NCI-H2227 treated with DMSO at 0.1 percent for 48 hours (cell line): ENCODE data around the gene PCID2.
"Not testable (repeated sequence)": the region's sequence is repeated elsewhere in the genome, so short reads cannot be mapped to it uniquely, and the experiment has no call there.

Experiments
- DNase-seq: peaks from one replicate; lab custom pipeline; 2025; lab: John Stamatoyannopoulos, UW

Gene PCID2

GRCh38 chr13:113208421-113209335, at the start of gene PCID2:
Gene PCID2, minus strand, starts transcription at chr13:113208669. Its CDS starts 35 bp downstream, at chr13:113208634.
- peak; percentile 78 for DNase-seq

DNA sequence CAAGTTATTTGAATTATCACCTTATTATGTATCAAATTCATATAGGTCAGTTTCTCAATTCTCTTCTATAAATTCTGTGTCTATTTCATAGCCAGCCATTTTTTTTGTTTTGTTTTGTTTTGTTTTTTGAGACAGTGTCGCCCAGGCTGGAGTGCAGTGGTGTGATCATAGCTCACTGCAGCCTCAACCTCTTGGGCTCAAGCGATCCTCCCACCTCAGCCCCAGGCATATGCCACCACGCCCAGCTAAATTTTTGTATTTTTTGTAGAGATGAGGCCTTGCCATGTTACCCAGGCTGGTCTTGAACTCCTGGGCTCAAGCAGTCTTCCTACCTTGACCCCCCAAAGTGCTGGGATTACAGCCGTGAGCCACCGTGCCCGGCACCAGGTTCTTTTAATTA, 49.4 kb upstream of the PCID2 start:
- not testable (repeated sequence) for DNase-seq

DNA sequence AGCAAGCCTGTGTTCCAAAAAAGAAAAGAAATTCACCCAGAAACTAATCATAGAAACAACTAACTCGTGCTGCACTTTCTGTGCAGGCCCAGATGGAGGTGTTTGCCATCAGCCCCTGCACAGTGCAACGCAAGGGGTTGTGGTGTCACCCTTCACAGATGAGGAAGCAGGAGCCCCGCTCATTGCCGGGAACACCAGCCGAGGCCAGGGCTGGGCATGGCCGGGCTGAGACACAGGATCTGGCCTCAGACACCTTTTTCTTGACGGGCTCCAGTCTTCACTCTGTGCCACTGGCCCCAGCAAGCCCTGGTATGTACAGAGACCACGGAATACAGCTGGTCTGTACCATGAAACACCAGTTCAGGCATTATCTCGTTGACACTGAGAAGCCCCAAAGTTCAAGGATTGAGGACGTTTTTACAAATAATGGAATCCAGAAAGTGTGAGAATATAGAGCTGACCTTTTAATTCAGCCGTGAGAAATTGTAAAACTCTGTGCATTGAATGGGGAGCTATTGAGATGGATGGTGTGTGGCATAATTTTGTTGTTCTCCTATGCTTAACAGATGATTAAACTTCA, 44.1 kb upstream of the PCID2 start:
- no peak for DNase-seq

- DNase-seq = no peak
These were observed 37.7 kb upstream of the PCID2 start for GRCh38 chr13:113245849-113246796.

DNA sequence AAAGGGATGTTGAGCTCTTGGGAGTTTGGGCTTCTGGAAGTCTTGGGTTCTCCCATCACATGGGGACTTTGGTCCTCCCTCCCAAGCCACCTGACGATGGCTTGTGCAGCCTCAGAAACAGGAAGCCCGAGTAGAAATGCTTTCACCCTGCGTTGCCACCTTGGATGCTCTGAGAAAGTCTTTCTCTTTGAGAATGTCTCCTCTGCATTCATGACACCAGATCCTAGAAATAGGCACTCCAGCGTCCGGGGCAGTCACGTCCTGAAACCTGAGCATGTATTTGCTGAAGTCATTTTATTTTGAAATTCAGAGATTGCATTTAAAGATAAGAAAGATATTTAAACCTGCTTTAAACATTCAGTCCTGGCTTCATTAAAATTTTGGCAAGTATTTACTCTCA, 35.4 kb upstream of the PCID2 start:
- DNase-seq = no peak

GRCh38 chr13:113241623-113242022, 33.2 kb upstream of the PCID2 start:
- DNase-seq = not testable (repeated sequence)

DNA sequence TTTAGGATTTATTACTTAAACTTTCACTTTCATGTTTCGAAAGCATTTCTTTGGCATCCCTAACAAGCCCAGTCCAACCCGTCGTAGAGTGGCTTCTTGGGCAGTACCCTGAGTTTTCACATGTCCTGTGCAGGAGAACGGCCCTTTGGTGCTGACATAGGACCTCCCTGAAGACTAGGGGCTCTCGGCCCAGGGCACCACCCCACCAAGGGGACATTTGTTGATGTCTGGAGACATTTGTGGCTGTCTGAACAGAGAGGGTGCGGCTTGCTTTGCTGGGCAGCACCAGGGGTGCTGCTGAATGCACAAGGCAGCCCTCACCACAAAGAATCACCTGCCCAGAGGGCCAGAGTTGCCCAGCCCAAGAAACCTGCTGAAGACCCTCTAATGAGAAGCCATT, 31.5 kb upstream of the PCID2 start:
- DNase-seq = no peak

- no peak for DNase-seq
These were observed 30.9 kb upstream of the PCID2 start for GRCh38 chr13:113239357-113239756.

GRCh38 chr13:113238536-113238935, 30.1 kb upstream of the PCID2 start:
- no peak for DNase-seq

GRCh38 chr13:113233101-113233500, 24.6 kb upstream of the PCID2 start:
- no peak for DNase-seq

DNA sequence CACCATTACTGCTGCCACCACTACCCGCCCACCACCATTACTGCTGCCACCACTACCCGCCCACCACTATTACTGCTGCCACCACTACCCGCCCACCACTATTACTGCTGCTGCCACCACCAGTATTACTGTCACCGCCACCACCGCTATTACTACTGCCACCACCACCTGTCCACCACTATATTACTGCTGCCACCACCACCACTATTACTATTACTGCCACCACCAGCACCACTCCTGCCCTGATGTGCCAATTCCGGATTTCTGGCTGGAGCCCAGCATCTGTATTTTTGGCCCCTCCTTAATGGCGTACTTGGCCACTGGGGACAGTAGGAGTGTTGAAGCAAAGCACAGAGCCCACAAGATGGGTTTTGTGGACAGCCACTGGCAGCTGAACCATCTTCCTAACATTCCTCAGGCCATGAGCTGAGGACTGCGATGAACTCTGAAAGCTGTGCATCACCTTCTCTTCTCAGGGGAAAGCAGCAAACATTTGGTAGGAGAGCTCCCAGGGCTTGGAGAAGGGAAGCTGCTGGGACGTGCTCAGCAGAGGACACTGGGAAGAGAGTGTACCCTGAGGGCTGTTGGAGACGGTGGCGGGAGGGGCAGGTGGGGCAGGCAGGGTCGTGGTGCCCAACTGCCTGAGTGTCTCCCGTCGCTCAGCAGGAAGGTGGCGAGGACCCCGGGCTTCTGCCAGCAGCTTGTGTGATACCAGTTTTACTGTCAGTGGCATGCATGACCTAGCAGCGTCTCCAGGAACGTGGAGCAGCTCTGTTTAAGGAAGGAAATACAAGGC, 23.9 kb upstream of the PCID2 start:
- no peak for DNase-seq

GRCh38 chr13:113231306-113232207, 23.1 kb upstream of the PCID2 start:
- no peak for DNase-seq

DNA sequence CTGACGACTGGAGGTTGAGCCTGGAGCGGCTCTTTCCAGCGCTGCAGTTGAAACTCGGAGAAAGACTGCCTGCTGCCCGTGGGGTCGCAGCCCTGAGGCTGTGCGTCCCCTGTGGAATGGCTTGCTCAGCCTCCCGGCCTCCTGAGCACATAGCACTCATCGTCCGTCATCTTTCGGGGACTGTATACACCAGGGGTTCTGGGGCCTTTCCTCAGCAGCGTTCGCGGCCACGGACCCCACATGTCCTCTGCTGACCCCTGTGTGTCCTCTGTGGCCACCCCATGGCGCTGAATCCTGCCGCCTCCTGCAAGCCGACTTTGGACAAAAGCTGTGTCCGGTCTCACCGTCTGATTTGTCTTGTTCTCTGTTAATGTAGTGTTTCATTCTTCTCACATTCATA, 21.3 kb upstream of the PCID2 start:
- no peak for DNase-seq

DNA sequence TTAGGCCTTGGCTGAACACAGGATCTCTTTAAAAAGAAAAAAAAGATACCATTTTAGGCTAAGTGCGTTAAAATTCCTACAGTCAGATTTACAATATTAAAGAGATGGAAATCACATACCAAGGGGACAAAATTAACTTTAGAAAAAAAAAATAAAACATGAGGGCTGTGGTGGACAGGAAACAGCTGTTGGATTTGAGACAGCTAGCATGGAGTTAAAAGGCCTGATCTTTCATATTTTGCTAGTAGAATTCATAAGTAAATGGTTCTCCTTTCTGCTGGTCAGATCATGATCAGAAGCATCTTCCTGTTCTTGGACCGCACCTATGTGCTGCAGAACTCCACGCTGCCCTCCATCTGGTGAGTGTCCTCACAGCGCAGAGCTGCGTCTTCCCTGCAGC, 20.7 kb upstream of the PCID2 start:
- DNase-seq = no peak

- no peak for DNase-seq
These were observed 18.5 kb upstream of the PCID2 start for GRCh38 chr13:113226873-113227450.

- no peak for DNase-seq
These were observed 17.0 kb upstream of the PCID2 start for GRCh38 chr13:113225515-113225914.

DNA sequence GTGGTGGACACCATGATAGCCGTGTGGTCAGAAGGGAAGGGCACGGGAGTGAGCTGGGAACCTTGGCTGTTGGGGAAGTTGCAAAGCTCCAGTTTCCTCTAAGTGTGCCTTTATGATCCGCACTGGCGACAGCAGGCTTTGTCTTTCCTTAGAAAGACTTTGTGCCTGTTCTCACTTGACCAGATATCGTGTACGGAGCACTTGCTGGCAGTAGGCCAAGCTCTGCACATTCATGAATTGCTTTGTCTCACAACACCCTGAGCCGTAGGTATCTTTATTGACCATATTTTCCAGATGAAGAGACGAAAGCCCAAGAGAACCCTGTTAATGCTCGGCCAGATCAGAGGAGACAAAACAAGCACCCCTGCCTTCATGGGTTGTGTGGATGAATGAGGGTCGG, 16.0 kb upstream of the PCID2 start:
- DNase-seq = no peak

DNA sequence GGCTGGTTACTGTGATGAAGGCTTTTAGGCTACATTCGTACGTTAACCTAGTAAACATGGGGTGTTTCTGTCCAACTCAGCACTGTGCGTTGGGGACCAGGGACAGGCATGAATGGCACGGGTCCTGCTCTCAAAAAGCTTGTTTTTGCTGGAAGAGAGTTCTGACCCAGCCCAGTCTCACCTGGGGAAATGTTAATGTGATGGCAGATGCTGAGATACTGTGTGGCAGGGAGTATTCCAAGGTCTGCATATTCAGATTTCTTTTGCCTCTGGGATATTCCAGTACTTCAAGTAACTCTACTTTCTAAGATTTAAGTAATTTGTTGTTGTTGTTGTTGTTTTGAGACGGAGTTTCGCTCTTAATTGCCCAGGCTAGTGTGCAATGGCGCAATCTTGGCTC, 14.6 kb upstream of the PCID2 start:
- DNase-seq = no peak

GRCh38 chr13:113220877-113221276, 12.4 kb upstream of the PCID2 start:
- DNase-seq = no peak

GRCh38 chr13:113220141-113220598, 11.7 kb upstream of the PCID2 start:
- DNase-seq = no peak
